ENCODE results near the gene PDP2.

PDP2 gene

GRCh38 chr16:66858740-66859396 is 21.4 kb upstream of the PDP2 start:
- Histone ChIP-seq H3K4me2 (ENCODE audit: low read length) (no peak overlapping the region), H3K36me3 (ENCODE audit: insufficient read depth, low read length) (no peaks in the 10 kb centered on the region), H3K27me3 (ENCODE audit: insufficient read depth, low read length) (no peaks in the 10 kb centered on the region)

GRCh38 chr16:66859397-66860068 is 20.8 kb upstream of the PDP2 start:
- H3K27ac ChIP-seq (ENCODE audit: low read depth, low read length, poor library complexity, severe bottlenecking): no peak overlapping the region
- no peak overlapping the region for H3K9ac ChIP-seq (ENCODE audit: low read length)
- H3K4me3 ChIP-seq (ENCODE audit: low read depth, low read length, poor library complexity, severe bottlenecking): no peak overlapping the region
- no peaks in the 10 kb centered on the region for H3K79me2 ChIP-seq (ENCODE audit: insufficient read depth, low read length)
- TF ChIP-seq CTCF (IDR thresholded peaks at IDR 0.05; ENCODE audit: low read length) (no peak), EZH2 (IDR thresholded peaks at IDR 0.05; ENCODE audit: borderline replicate concordance, low read length) (no peak)
- H4K20me1 ChIP-seq (ENCODE audit: insufficient read depth, low read length): no peaks in the 10 kb centered on the region
- H2AFZ ChIP-seq (ENCODE audit: low read length): no peak overlapping the region
- H3K9me3 ChIP-seq (ENCODE audit: low read length): no peaks in the 10 kb centered on the region
- no peaks in the 10 kb centered on the region for H3K9me2 ChIP-seq (ENCODE audit: low read depth, low read length)
- no peak overlapping the region for H3K4me2 ChIP-seq (ENCODE audit: low read length)
- no peaks in the 10 kb centered on the region for H3K36me3 ChIP-seq (ENCODE audit: insufficient read depth, low read length)
- H3F3A ChIP-seq (ENCODE audit: insufficient read depth, low read length): no peaks in the 10 kb centered on the region
- no peaks in the 10 kb centered on the region for H3K4me1 ChIP-seq (ENCODE audit: insufficient read depth, low read length, severe bottlenecking)
- H3K27me3 ChIP-seq (ENCODE audit: insufficient read depth, low read length): no peaks in the 10 kb centered on the region

More at GRCh38 chr16:66858740-66859396, 21.4 kb upstream of the PDP2 start:
- no peak overlapping the region for H3K9ac ChIP-seq (ENCODE audit: low read length)
- no peaks in the 10 kb centered on the region for H3K4me1 ChIP-seq (ENCODE audit: insufficient read depth, low read length, severe bottlenecking)
- H4K20me1 ChIP-seq (ENCODE audit: insufficient read depth, low read length): no peaks in the 10 kb centered on the region
- H3K79me2 ChIP-seq (ENCODE audit: insufficient read depth, low read length): no peaks in the 10 kb centered on the region
- no peak for TF ChIP-seq CTCF (IDR thresholded peaks at IDR 0.05; ENCODE audit: low read length)
- TF ChIP-seq EZH2 (IDR thresholded peaks at IDR 0.05; ENCODE audit: borderline replicate concordance, low read length): no peak
- no peaks in the 10 kb centered on the region for H3K9me3 ChIP-seq (ENCODE audit: low read length)
- no peak overlapping the region for H3K27ac ChIP-seq (ENCODE audit: low read depth, low read length, poor library complexity, severe bottlenecking)
- no peaks in the 10 kb centered on the region for H3K9me2 ChIP-seq (ENCODE audit: low read depth, low read length)
- no peak overlapping the region for H3K4me3 ChIP-seq (ENCODE audit: low read depth, low read length, poor library complexity, severe bottlenecking)
- no peaks in the 10 kb centered on the region for H3F3A ChIP-seq (ENCODE audit: insufficient read depth, low read length)
- H2AFZ ChIP-seq (ENCODE audit: low read length): no peak overlapping the region

GRCh38 chr16:66862023-66862520 is 18.2 kb upstream of the PDP2 start:
- no peaks in the 10 kb centered on the region for H3K79me2 ChIP-seq (ENCODE audit: insufficient read depth, low read length)
- TF ChIP-seq EZH2 (IDR thresholded peaks at IDR 0.05; ENCODE audit: borderline replicate concordance, low read length): no peak
- no peak for TF ChIP-seq CTCF (IDR thresholded peaks at IDR 0.05; ENCODE audit: low read length)
- H3K9me2 ChIP-seq (ENCODE audit: low read depth, low read length): no peaks in the 10 kb centered on the region
- no peaks in the 10 kb centered on the region for H3K27me3 ChIP-seq (ENCODE audit: insufficient read depth, low read length)
- H2AFZ ChIP-seq (ENCODE audit: low read length): no peak overlapping the region
- H3K36me3 ChIP-seq (ENCODE audit: insufficient read depth, low read length): no peaks in the 10 kb centered on the region
- H3K9me3 ChIP-seq (ENCODE audit: low read length): no peaks in the 10 kb centered on the region
- no peaks in the 10 kb centered on the region for H3K4me1 ChIP-seq (ENCODE audit: insufficient read depth, low read length, severe bottlenecking)
- H3F3A ChIP-seq (ENCODE audit: insufficient read depth, low read length): no peaks in the 10 kb centered on the region
- H3K4me2 ChIP-seq (ENCODE audit: low read length): no peak overlapping the region
- no peak overlapping the region for H3K9ac ChIP-seq (ENCODE audit: low read length)
- H3K4me3 ChIP-seq (ENCODE audit: low read depth, low read length, poor library complexity, severe bottlenecking): no peak overlapping the region
- H3K27ac ChIP-seq (ENCODE audit: low read depth, low read length, poor library complexity, severe bottlenecking): no peak overlapping the region
- H4K20me1 ChIP-seq (ENCODE audit: insufficient read depth, low read length): no peaks in the 10 kb centered on the region

Data from OCI-LY1 (cell line).